Measurements from ENCODE around the gene FOXK1.
"Not testable (repeated sequence)": the region's sequence is repeated elsewhere in the genome, so short reads cannot be mapped to it uniquely, and the experiment has no call there.

FOXK1 gene

GRCh38 chr7:4681886-4682620, at the start of gene FOXK1:
Gene FOXK1, plus strand, starts transcription at chr7:4682295. Its CDS starts 14 bp downstream, at chr7:4682309.
- DNase-seq, result peak; percentile 88

GRCh38 chr7:4633012-4633411, 49.1 kb upstream of the FOXK1 start:
- DNase-seq, result no peak

GRCh38 chr7:4634166-4634565, 47.9 kb upstream of the FOXK1 start:
- no peak for DNase-seq

- DNase-seq, result no peak
Measured at GRCh38 chr7:4638781-4639575, 43.1 kb upstream of the FOXK1 start.

- DNase-seq, result no peak
Measured at GRCh38 chr7:4641091-4641666, 40.9 kb upstream of the FOXK1 start.

- peak; percentile 97 for DNase-seq
Measured at GRCh38 chr7:4641667-4642467, 40.2 kb upstream of the FOXK1 start.

GRCh38 chr7:4642468-4643203, 39.5 kb upstream of the FOXK1 start:
- DNase-seq, result no peak

- DNase-seq, result not testable (repeated sequence)
Measured at GRCh38 chr7:4643204-4643471, 39.0 kb upstream of the FOXK1 start.

- no peak for DNase-seq
Measured at GRCh38 chr7:4645246-4645645, 36.8 kb upstream of the FOXK1 start.

GRCh38 chr7:4648111-4648510, 34.0 kb upstream of the FOXK1 start:
- DNase-seq, result no peak

- DNase-seq, result peak; percentile 52
Measured at GRCh38 chr7:4650433-4651047, 31.6 kb upstream of the FOXK1 start.

GRCh38 chr7:4653771-4654170, 28.3 kb upstream of the FOXK1 start:
- no peak for DNase-seq

GRCh38 chr7:4655311-4655710, 26.8 kb upstream of the FOXK1 start:
- no peak for DNase-seq

- no peak for DNase-seq
Measured at GRCh38 chr7:4655896-4656295, 26.2 kb upstream of the FOXK1 start.

- no peak for DNase-seq
Measured at GRCh38 chr7:4657640-4658417, 24.3 kb upstream of the FOXK1 start.

GRCh38 chr7:4659551-4660286, 22.4 kb upstream of the FOXK1 start:
- DNase-seq, result no peak

GRCh38 chr7:4661871-4662270, 20.2 kb upstream of the FOXK1 start:
- DNase-seq, result peak; percentile 74

GRCh38 chr7:4663239-4664018, 18.7 kb upstream of the FOXK1 start:
- DNase-seq, result no peak

GRCh38 chr7:4665661-4666060, 16.4 kb upstream of the FOXK1 start:
- no peak for DNase-seq

Data from femur (tissue), 1 donor.